Heart left ventricle (tissue), 16 donors: ENCODE data around the gene RECK. TPM values are rescaled to one million over a fixed set of nuclear protein-coding genes. Genes with fewer than 3 reads are reported as not detected.

Experiments
- ATAC-seq, 4 donors: fragments of 200-7000 bp; cut with Tn5 transposase; one replicate each; pipeline ENCODE4 v1.9.1; 2020 to 2022; ENCODE audit warnings: moderate library complexity in 4 of 4, mild to moderate bottlenecking in 3 of 4, moderate number of reproducible peaks in 1 of 4
- DNase-seq, 5 donors: peaks; one replicate each; pipeline ENCODE4 v3.0.0-alpha.2; 2020
- H3K27ac ChIP-seq, 12 donors: fragments of 200-600 bp; sonication (generic) in 4 of 12; one replicate each; pipeline versions ENCODE4 v1.5.0 to v1.8.0; 2016 to 2022; ENCODE audit warnings: mild to moderate bottlenecking in 2 of 12
- H3K27me3 ChIP-seq, 9 donors: fragments of 200-600 bp; sonication (generic) in 2 of 9; one replicate each; pipeline versions ENCODE4 v1.5.1 to v1.8.0; 2016 to 2022; ENCODE audit warnings: mild to moderate bottlenecking in 3 of 9
- H3K36me3 ChIP-seq, 9 donors: fragments of 200-600 bp; sonication (generic) in 2 of 9; one replicate each; pipeline versions ENCODE4 v1.5.0 to v1.8.0; 2018 to 2022; ENCODE audit warnings: mild to moderate bottlenecking in 2 of 9
- H3K4me1 ChIP-seq, 12 donors: fragments of 200-600 bp; sonication (generic) in 4 of 12; one replicate each; pipeline versions ENCODE4 v1.5.0 to v1.8.0; 2016 to 2022; ENCODE audit warnings: mild to moderate bottlenecking in 3 of 12
- H3K4me3 ChIP-seq, 12 donors: fragments of 200-600 bp; sonication (generic) in 4 of 12; one replicate each; pipeline versions ENCODE4 v1.5.0 to v1.8.0; 2017 to 2022; ENCODE audit warnings: mild to moderate bottlenecking in 9 of 12, moderate library complexity in 4 of 12
- H3K9me3 ChIP-seq, 12 donors: fragments of 200-600 bp; sonication (generic) in 4 of 12; one replicate each; pipeline versions ENCODE4 v1.5.0 to v1.8.0; 2016 to 2022; ENCODE audit warnings: mild to moderate bottlenecking in 1 of 12
- CTCF ChIP-seq, 12 donors: fragments of 200-600 bp; sonication (generic) in 4 of 12; IDR thresholded peaks; one replicate each; pipeline versions ENCODE4 v1.5.0 to v1.8.0; 2018 to 2022; ENCODE audit warnings: antibody characterized with exemption in 12 of 12, mild to moderate bottlenecking in 5 of 12
- POLR2A ChIP-seq, 2 donors: fragments of 450-650 bp; IDR thresholded peaks; one replicate each; pipeline ENCODE4 v1.6.1; 2017; ENCODE audit warnings: antibody characterized with exemption in 2 of 2, mild to moderate bottlenecking in 2 of 2, moderate library complexity in 2 of 2
- WGBS, 4 donors: extraction: QIAGEN DNeasy Blood & Tissue Kit in 2 of 4; methylation state at CpG; one replicate each; pipeline versions ENCODE4 v1.1.5 to v1.1.7; 2013 to 2018; 5-methylcytosine and 5-hydroxymethylcytosine counted together
- intact Hi-C, 10 donors: fragments of 100-400 bp; cut with DNase I; formaldehyde crosslinking; loops; one replicate each; pipeline versions ENCODE4 v1.11.1 to v1.14.2; 2022
- polyA plus RNA-seq, 2 donors: library from polyadenylated mRNA; stranded (reverse); fragments of 200-250 nt; gene quantifications; one replicate each; pipeline ENCODE4 v1.2.3, GENCODE V29; 2013
- total RNA-seq, 9 donors: library from RNA; depleted of rRNA in 2 of 9; stranded (reverse); fragments of >200 nt in 2 of 9; fragmentation: NEBNext Ultra II Directional in 3 of 9; extraction: Animal tissue kit (Norgen Biotek cat#: 25700) in 3 of 9; gene quantifications; one replicate each; pipeline versions ENCODE4 v1.1.0 to v1.2.4, GENCODE V29; 2016 to 2023
- donor health status: ischemic (EF 13 %, LVEDD 7.1; RV severe dilation, severe dysfunction).
- donor health status: healthy with polysubstance abuse.
- donor health status: DM: no; HTN: yes; CAD: no.
- donor health status: DM: no; HTN: no; CAD: no.
- donor health status: ischemic (EF 25% LVEDD 6.9; RV normal size, moderate dysfunction).
- donor health status: ischemic (EF 25% LVEDD 5.7; RV mildly dilated, moderate dysfunction).
- donor health status: healthy.
- donor health status: DM: yes; HTN: yes; CAD: no.
- donor health status: ischemic (EF 35%, LVEDD 5.7; RV mildly dilated, moderate dysfunction).
- donor health status: nonischemic (EF 11% LVEDD 7.7; RV severe dilation, severe dysfunction).
- donor health status: DM: yes; HTN: yes; CAD: no.
- donor health status: PGD.
- donor health status: ischemic (EF 29% LVEDD 5.4; RV normal size, mild dysfunction).
- donor health status: nonischemic (EF 23%, LVEDD 6.1; RV moderate dilation, normal function).

The RECK gene
- total and polyA plus RNA-seq, 11 donors = 2.5 to 10.2 (median 4.9) TPM

- H3K27me3 ChIP-seq = peaks cover 0 to 4% (median 0%) of the 10 kb centered on the region in 9 donors
- no peaks in the 10 kb centered on the region for H3K9me3 ChIP-seq
- WGBS, 4 donors = 80 to 83% (median 82%) methylated on average over 6 of the region's 6 CpGs
- no peak overlapping the region for H3K4me3 ChIP-seq
- ATAC-seq (no peak), DNase-seq (peak in 1 of 5 donors; percentile 42)
- TF ChIP-seq POLR2A (IDR thresholded peaks at IDR 0.05) = no peak
- peak overlapping the region in 7 of 12 donors; percentile 56 to 89 (median 80) for H3K27ac ChIP-seq
- H3K36me3 ChIP-seq = peaks cover 0 to 5% (median 0%) of the 10 kb centered on the region in 9 donors
- peaks cover 0 to 64% (median 17%) of the 10 kb centered on the region in 12 donors for H3K4me1 ChIP-seq
- intact Hi-C loops = loop anchor here in 4 of 10 donors (5.0 to 10.0 kb wide), 3 partner anchors 57 to 210 kb away; partner anchors contain the start of gene OR2S2 (in 3 of the 4)
Observed at GRCh38 chr9:36164372-36164771, 127.7 kb downstream of the RECK start.

DNA sequence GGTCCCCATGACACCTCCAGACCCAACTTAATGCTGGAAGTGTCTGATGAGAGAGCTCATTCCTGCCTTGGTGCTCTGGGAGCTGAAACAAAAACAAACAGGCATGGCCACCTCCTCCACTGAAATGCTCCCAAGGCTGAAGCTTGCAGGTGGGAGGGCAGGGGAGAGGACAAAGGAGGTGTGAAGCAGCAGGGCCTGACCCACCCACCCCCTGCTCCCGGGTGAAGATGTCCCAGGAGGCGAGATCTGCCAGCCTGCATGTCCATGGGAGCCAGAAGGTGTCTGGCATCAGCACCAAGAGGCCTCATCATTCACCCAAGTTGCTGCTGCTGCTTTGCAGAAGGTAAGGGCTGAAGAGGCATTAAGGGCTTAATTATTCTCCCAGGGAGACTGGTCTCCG lies 128.3 kb downstream of the RECK start:
- Histone ChIP-seq H3K9me3 (no peaks in the 10 kb centered on the region), H3K27me3 (peaks cover 0 to 4% (median 0%) of the 10 kb centered on the region in 9 donors), H3K4me1 (peaks cover 0 to 59% (median 17%) of the 10 kb centered on the region in 12 donors), H3K27ac (peak overlapping the region in 8 of 12 donors; percentile 24 to 89 (median 72)), H3K4me3 (no peak overlapping the region), H3K36me3 (peaks cover 0 to 5% (median 0%) of the 10 kb centered on the region in 9 donors)
- intact Hi-C loops = loop anchor here in 6 of 10 donors (5.0 to 10.0 kb wide), 5 partner anchors 58 to 210 kb away; partner anchors contain the start of gene OR2S2 (in 3 of the 6)
- 47 to 79% (median 69%) methylated on average over 2 to 3 of the region's 3 CpGs for WGBS, 4 donors
- DNase-seq = no peak
- ATAC-seq = no peak
- TF ChIP-seq CTCF (IDR thresholded peaks at IDR 0.05) (no peak), POLR2A (IDR thresholded peaks at IDR 0.05) (no peak)

DNA sequence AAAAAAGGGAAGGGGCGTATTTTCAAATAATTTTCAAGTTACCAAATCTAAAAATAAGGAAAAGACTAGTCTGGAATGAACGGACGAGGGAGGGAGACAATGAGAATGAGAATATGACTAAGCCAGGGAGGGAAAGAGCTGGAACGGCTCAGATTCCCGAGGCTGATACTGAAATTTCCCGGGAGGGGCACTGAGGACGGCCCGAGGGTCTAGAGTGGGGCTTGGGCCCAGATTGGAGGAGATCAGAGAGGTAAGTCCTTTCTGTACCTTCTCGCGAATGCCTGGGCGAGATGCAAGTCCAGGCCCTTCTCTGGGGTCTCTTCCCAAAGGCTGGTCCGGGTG lies 129.1 kb downstream of the RECK start:
- DNase-seq (no peak), ATAC-seq (peak; percentile 4 to 60 (median 32))
- peak overlapping the region in 11 of 12 donors; percentile 22 to 89 (median 60) for H3K27ac ChIP-seq
- intact Hi-C loops = loop anchor here in 9 of 10 donors (1.0 to 10.0 kb wide), 6 partner anchors 62 to 211 kb away; partner anchors contain the start of gene OR2S2 (in 3 of the 9)
- 39 to 53% (median 47%) methylated on average over 10 to 12 of the region's 12 CpGs for WGBS, 4 donors
- H3K27me3 ChIP-seq = peaks cover 0 to 4% (median 0%) of the 10 kb centered on the region in 9 donors
- TF ChIP-seq POLR2A (IDR thresholded peaks at IDR 0.05) = no peak
- no peak for TF ChIP-seq CTCF (IDR thresholded peaks at IDR 0.05)
- peak overlapping the region in 11 of 12 donors; percentile 28 to 67 (median 47) for H3K4me3 ChIP-seq
- H3K4me1 ChIP-seq = peaks cover 0 to 52% (median 17%) of the 10 kb centered on the region in 12 donors
- H3K9me3 ChIP-seq = no peaks in the 10 kb centered on the region
- peaks cover 0 to 5% (median 0%) of the 10 kb centered on the region in 9 donors for H3K36me3 ChIP-seq

DNA sequence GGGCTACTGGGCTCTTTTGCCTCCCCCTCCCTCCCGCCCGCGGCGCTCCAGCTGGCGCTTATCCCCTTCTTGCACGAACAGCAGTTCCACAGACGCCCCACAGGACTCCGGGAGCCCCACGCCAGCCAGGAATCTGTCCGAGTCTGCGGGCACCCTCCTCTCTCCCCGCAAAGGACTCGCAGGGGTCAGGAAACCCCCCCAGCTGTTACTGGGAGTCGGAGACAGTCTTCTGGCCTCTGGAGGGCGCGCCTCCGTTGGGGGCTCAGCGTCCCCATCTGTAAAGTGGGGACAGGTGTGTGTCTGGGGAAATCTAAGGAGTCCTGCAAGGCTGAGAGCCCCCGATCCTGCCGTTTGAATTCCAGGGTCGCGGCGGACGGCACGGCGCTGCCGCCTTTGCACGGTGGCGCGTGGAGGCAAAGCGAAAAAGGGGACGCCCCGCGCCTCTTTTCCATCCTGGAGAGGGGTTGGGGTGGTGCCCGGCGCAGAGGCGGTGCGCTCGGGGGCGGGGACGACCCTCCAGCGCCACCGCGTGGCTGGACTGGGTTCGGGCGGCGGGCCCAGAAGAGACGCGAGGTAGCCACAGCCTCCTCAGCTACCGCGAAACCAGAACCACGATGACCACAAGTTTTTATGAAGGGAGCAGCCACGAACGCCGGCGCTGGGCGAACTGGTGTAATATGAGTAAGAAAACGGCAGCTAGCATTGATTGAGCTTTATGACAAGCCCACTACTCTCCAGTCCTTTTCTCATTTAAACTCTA lies 129.6 kb downstream of the RECK start:
- peak overlapping the region in 11 of 12 donors; percentile 22 to 89 (median 60) for H3K27ac ChIP-seq
- intact Hi-C loops = loop anchor here in 9 of 10 donors (1.0 to 10.0 kb wide), 6 partner anchors 63 to 212 kb away; partner anchors contain the start of gene OR2S2 (in 3 of the 9)
- DNase-seq (peak; percentile 82 to 93 (median 86)), ATAC-seq (peak; percentile 60 to 91 (median 90))
- TF ChIP-seq POLR2A (IDR thresholded peaks at IDR 0.05) (no peak), CTCF (IDR thresholded peaks at IDR 0.05) (peak; percentile 90 to 99 (median 96))
- peaks cover 0 to 4% (median 0%) of the 10 kb centered on the region in 9 donors for H3K27me3 ChIP-seq
- H3K4me3 ChIP-seq = peak overlapping the region in 11 of 12 donors; percentile 28 to 67 (median 47)
- H3K4me1 ChIP-seq = peaks cover 0 to 50% (median 17%) of the 10 kb centered on the region in 12 donors
- peaks cover 0 to 5% (median 0%) of the 10 kb centered on the region in 9 donors for H3K36me3 ChIP-seq
- 0 to 5% (median 4%) methylated on average over 12 to 58 of the region's 58 CpGs for WGBS, 4 donors
- no peaks in the 10 kb centered on the region for H3K9me3 ChIP-seq
